ENCODE results near the gene CMPK1. TPM values are rescaled to one million over a fixed set of nuclear protein-coding genes. Genes with fewer than 3 reads are reported as not detected.

Gene CMPK1
- total and polyA plus RNA-seq, 10 of the 15 experiments (the other 5 are each of a cell fraction or from before 2014, with no cell fraction given): 43.7 to 159 (median 85.6) TPM

DNA sequence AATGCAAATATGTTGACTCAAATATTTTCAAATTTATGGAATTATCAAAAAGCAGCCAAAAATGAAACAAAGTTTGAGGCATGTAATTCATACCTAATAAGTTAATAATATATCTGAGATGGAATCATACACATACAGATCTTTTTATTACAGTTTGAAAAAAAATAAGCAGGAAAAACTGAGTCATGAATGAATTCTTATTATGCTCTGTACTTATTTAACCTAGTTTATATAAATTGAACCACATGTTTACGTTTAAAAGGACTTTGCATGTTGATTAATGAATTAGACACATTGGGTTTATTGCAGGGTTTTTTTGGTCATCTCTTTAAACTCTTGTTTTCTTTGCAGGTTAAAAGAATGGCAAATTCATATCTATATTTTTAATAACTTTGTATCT is 40.9 kb downstream of the CMPK1 start:
- H3K4me2 ChIP-seq (ENCODE audit: control insufficient read depth, insufficient read depth): no peak overlapping the region
- no peaks in the 10 kb centered on the region for H4K20me1 ChIP-seq (ENCODE audit: control insufficient read depth, insufficient read depth)
- POLR2A ChIA-PET: no interaction called here
- SMC1A ChIA-PET (ENCODE audit: uncharacterized antibody, unreplicated experiment): interaction anchor here (1.1 kb wide), 1 partner anchor 98 kb away, joined by 3 read pairs; no protein-coding TSS in a partner anchor
- H3K4me3 ChIP-seq: no peak overlapping the region
- FAIRE-seq: no peak
- no TSS peak for BruUV-seq (replicated peaks)
- H3K9ac ChIP-seq (ENCODE audit: control insufficient read depth, insufficient read depth, low read length): no peak overlapping the region
- H3K36me3 ChIP-seq (ENCODE audit: control insufficient read depth in 2 of 2, insufficient read depth in 2 of 2, low read length in 1 of 2): peaks cover 2 to 8% of the 10 kb centered on the region in 2 experiments; a peak in 3 of 4 replicates
- H3K27me3 ChIP-seq (replicated peaks in 1 of 2; ENCODE audit: control insufficient read depth in 2 of 2, insufficient read depth in 2 of 2, low read length in 1 of 2): no peaks in the 10 kb centered on the region
- H3K79me2 ChIP-seq (ENCODE audit: control insufficient read depth, insufficient read depth, low read length): no peaks in the 10 kb centered on the region
- DNase-seq (ENCODE audit: low read depth, low spot score): no peak
- intact Hi-C loops (cut with micrococcal nuclease; ENCODE audit: unreplicated experiment): no loop called here
- H3K27ac ChIP-seq (ENCODE audit: control insufficient read depth, insufficient read depth): no peak overlapping the region
- TF ChIP-seq BMI1 (IDR thresholded peaks at IDR 0.05; ENCODE audit: borderline replicate concordance) (no peak), SMC3 (IDR thresholded peaks at IDR 0.05; ENCODE audit: borderline replicate concordance, low read length) (no peak), CREB1 (IDR thresholded peaks at IDR 0.05; ENCODE audit: low read depth) (no peak), JUND (IDR thresholded peaks at IDR 0.05; ENCODE audit: low read depth, low read length) (no peak), IRF4 (IDR thresholded peaks at IDR 0.05; ENCODE audit: low read depth, low read length) (no peak), HDAC2 (IDR thresholded peaks at IDR 0.05) (no peak)
- TF ChIP-seq, protein P1, sequence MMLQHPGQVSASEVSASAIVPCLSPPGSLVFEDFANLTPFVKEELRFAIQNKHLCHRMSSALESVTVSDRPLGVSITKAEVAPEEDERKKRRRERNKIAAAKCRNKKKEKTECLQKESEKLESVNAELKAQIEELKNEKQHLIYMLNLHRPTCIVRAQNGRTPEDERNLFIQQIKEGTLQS (IDR thresholded peaks at IDR 0.05; ENCODE audit: borderline replicate concordance, extremely low read depth, low read depth, low read length): no peak
- TF ChIP-seq, protein P2, sequence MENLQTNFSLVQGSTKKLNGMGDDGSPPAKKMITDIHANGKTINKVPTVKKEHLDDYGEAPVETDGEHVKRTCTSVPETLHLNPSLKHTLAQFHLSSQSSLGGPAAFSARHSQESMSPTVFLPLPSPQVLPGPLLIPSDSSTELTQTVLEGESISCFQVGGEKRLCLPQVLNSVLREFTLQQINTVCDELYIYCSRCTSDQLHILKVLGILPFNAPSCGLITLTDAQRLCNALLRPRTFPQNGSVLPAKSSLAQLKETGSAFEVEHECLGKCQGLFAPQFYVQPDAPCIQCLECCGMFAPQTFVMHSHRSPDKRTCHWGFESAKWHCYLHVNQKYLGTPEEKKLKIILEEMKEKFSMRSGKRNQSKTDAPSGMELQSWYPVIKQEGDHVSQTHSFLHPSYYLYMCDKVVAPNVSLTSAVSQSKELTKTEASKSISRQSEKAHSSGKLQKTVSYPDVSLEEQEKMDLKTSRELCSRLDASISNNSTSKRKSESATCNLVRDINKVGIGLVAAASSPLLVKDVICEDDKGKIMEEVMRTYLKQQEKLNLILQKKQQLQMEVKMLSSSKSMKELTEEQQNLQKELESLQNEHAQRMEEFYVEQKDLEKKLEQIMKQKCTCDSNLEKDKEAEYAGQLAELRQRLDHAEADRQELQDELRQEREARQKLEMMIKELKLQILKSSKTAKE (IDR thresholded peaks at IDR 0.05; ENCODE audit: low read depth, poor library complexity, severe bottlenecking): no peak
- TF ChIP-seq, protein P3, sequence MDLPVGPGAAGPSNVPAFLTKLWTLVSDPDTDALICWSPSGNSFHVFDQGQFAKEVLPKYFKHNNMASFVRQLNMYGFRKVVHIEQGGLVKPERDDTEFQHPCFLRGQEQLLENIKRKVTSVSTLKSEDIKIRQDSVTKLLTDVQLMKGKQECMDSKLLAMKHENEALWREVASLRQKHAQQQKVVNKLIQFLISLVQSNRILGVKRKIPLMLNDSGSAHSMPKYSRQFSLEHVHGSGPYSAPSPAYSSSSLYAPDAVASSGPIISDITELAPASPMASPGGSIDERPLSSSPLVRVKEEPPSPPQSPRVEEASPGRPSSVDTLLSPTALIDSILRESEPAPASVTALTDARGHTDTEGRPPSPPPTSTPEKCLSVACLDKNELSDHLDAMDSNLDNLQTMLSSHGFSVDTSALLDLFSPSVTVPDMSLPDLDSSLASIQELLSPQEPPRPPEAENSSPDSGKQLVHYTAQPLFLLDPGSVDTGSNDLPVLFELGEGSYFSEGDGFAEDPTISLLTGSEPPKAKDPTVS (IDR thresholded peaks at IDR 0.05; ENCODE audit: low read depth, low read length): no peak
- RAD21 ChIA-PET (ENCODE audit: unreplicated experiment): no interaction called here
- in situ Hi-C loops (cut with MboI): no loop called here
- ATAC-seq: no peak
- H3K4me1 ChIP-seq (ENCODE audit: control insufficient read depth, insufficient read depth, low read length): no peaks in the 10 kb centered on the region
- WGBS (ENCODE audit: insufficient coverage, insufficient replicate concordance, low lambda C conversion rate, missing lambda C conversion rate): 100% methylated on average over 1 of the region's 1 CpG
- H2AFZ ChIP-seq (ENCODE audit: control insufficient read depth, low read depth, low read length): no peak overlapping the region
- H3K9me3 ChIP-seq (replicated peaks; ENCODE audit: control insufficient read depth, insufficient read depth, low read length): no peaks in the 10 kb centered on the region
- CTCF ChIA-PET: no interaction called here
